Activated naive CD8-positive, alpha-beta T cell treated with anti-CD3 and anti-CD28 coated beads, Interleukin-2, amount 10 ng/mL, durations not matched to agents 7 days and 5 days (primary cell): ENCODE data around the gene PGAP6. TPM values are rescaled to one million over a fixed set of nuclear protein-coding genes. Genes with fewer than 3 reads are reported as not detected.
"Not testable (repeated sequence)": the region's sequence is repeated elsewhere in the genome, so short reads cannot be mapped to it uniquely, and the experiment has no call there.

Experiments used
- ATAC-seq: fragments of 150-1000 bp; cut with Tn5 transposase; one replicate; pipeline ENCODE4 v1.10.0; 2021; ENCODE audit warnings: low read depth, moderate library complexity
- POLR2A ChIA-PET: fragments of 350-600 bp; sonication (Branson Sonifier 250); formaldehyde crosslinking; loops from one replicate; lab custom pipeline; 2021; ENCODE audit warnings: antibody characterized with exemption; lab: Charles Lee
- DNase-seq: peaks from one replicate; pipeline ENCODE4 v3.0.0; 2021
- H3K27ac Mint-ChIP-seq: one replicate; pipeline ENCODE4 v1.8.0; 2022; ENCODE audit warnings: mild to moderate bottlenecking, mixed read lengths
- H3K27me3 Mint-ChIP-seq: one replicate; pipeline ENCODE4 v1.8.0; 2022; ENCODE audit warnings: mild to moderate bottlenecking, moderate library complexity, mixed read lengths
- H3K36me3 Mint-ChIP-seq: one replicate; pipeline ENCODE4 v1.8.0; 2021; ENCODE audit warnings: mild to moderate bottlenecking, mixed read lengths
- H3K4me1 Mint-ChIP-seq: one replicate; pipeline ENCODE4 v1.8.0; 2021; ENCODE audit warnings: mixed read lengths
- H3K4me3 Mint-ChIP-seq: one replicate; pipeline ENCODE4 v1.8.0; 2022; ENCODE audit warnings: mild to moderate bottlenecking, moderate library complexity, mixed read lengths
- H3K9me3 Mint-ChIP-seq: one replicate; pipeline ENCODE4 v1.8.0; 2021; ENCODE audit warnings: mixed read lengths
- total RNA-seq, 2 experiments: library from RNA; stranded (reverse); gene quantifications; one replicate each; pipeline ENCODE4 v1.2.3, GENCODE V29; 2021

The PGAP6 gene, protein sequence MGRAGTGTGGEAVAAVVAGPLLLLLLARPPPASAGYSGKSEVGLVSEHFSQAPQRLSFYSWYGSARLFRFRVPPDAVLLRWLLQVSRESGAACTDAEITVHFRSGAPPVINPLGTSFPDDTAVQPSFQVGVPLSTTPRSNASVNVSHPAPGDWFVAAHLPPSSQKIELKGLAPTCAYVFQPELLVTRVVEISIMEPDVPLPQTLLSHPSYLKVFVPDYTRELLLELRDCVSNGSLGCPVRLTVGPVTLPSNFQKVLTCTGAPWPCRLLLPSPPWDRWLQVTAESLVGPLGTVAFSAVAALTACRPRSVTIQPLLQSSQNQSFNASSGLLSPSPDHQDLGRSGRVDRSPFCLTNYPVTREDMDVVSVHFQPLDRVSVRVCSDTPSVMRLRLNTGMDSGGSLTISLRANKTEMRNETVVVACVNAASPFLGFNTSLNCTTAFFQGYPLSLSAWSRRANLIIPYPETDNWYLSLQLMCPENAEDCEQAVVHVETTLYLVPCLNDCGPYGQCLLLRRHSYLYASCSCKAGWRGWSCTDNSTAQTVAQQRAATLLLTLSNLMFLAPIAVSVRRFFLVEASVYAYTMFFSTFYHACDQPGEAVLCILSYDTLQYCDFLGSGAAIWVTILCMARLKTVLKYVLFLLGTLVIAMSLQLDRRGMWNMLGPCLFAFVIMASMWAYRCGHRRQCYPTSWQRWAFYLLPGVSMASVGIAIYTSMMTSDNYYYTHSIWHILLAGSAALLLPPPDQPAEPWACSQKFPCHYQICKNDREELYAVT
- 10 to 100 TPM; 58.9 to 59.0 TPM for total RNA-seq

DNA sequence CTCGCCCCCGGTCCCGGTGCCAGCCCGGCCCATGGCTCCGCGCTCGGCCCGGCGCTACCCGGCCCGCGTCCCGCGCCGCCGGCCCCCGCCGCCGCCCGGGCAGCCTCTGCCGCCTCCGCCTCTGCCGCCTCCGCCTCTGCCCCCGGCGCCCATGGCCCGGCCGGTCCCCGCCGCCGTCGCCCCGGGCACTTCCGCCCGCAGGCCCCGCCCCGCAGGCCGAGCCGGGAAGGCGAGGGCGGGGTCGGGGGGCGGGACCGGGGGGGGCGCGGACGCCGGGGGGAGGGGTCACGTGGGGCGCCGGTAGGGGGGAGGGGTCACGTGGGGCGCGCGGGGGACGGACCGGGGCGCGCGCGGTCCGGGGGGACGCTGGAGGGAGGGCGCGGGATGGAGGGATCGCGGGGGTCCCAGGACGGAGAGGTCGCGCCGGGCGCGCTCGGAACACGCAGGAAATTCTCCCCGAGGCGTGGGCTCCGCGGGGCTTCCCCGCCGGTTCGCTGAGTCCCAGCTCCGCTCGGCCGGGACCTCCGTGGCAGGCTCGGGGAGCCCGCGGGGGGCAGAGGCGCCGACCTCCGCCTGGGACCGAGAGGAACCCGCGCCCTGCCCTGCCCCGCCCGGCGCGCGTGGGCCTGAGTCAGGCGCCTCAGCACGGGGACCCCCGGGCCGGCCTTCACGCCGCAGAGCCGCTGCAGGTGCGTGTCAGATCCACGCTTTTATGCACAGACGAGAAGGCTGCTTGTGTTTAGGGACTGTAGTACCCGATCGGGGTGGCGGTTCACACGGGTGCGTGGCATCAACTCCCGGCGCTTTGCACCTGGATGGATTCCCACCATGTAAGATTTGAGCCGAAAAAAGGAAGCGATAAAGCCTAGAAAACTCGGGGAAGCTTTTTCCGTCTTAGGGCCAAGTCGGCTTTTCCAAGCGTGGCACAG lies at the start of gene PGAP6:
Gene PGAP6, minus strand, starts transcription at position 190 of the 929 bp plus-strand sequence. Its CDS starts 157 bp downstream, at position 33.
- ATAC-seq (peak; percentile 67), DNase-seq (peak; percentile 82)
- Mint-ChIP-seq H3K27me3 (peaks cover 5% of the 10 kb centered on the region), H3K4me3 (peak within 1 kb of the TSS; percentile 87), H3K4me1 (peaks cover 9% of the 10 kb centered on the region), H3K9me3 (no peaks in the 10 kb centered on the region), H3K36me3 (no peaks in the 10 kb centered on the region), H3K27ac (peak within 1 kb of the TSS; percentile 34)
- POLR2A ChIA-PET: interaction anchor here (1.2 to 4.6 kb wide), 3 partner anchors 10 to 19 kb away, joined by 3 to 27 read pairs (median 14); partner anchors contain the start of genes DECR2 and MRPL28

DNA sequence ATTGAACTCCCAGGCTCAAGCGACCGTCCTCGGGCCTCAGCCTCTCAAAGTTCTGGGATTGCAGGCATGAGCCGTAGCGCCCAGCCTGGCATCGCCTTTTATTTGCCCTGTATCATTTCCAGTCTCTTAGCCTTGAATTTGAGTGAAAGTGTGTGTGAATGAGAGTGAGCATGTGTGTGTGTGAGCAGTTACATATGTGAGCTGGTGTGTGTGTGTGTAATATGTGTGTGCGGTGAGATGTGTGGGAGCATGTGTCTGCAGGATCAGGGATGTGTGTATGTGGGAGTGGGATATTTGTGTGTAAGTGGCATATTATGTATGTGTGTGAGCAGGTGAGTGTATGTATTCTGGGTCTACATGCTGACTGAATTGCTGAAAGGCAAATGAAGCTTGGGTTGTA lies 49.1 kb upstream of the PGAP6 start:
- Mint-ChIP-seq H3K4me1 (peaks cover 18% of the 10 kb centered on the region), H3K9me3 (no peaks in the 10 kb centered on the region), H3K27me3 (peaks cover 2% of the 10 kb centered on the region), H3K27ac (no peak overlapping the region), H3K4me3 (no peak overlapping the region), H3K36me3 (peaks cover 8% of the 10 kb centered on the region)
- ATAC-seq: no peak
- POLR2A ChIA-PET: no interaction called here
- DNase-seq: no peak

DNA sequence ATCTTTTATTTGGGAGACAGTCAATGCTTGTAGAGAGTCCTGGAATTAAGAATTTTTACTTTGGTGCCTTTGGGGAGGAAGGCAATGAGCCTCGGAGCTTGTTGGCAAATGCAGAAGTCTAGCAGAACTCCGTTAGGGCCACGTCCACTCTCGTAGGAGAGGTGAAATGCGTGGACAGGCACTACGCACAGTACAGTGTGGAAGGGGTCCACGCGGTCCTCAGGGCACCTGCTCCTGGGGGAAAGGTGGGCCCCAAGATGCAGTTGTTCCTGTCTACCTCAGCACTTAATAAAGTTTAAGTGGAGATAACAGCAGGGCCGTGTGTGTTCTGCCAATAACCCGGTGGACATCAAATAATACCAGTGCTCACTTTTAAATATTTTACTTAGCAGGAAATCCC lies 45.5 kb upstream of the PGAP6 start:
- Mint-ChIP-seq H3K4me3 (peak overlapping the region; percentile 72), H3K27ac (peak overlapping the region; percentile 30), H3K4me1 (peaks cover 22% of the 10 kb centered on the region), H3K27me3 (peaks cover 14% of the 10 kb centered on the region), H3K36me3 (peaks cover 6% of the 10 kb centered on the region), H3K9me3 (no peaks in the 10 kb centered on the region)
- DNase-seq (no peak), ATAC-seq (no peak)
- POLR2A ChIA-PET: interaction anchor here (0.7 kb wide), 1 partner anchor 12 kb away, joined by 3 read pairs; no protein-coding TSS in a partner anchor

DNA sequence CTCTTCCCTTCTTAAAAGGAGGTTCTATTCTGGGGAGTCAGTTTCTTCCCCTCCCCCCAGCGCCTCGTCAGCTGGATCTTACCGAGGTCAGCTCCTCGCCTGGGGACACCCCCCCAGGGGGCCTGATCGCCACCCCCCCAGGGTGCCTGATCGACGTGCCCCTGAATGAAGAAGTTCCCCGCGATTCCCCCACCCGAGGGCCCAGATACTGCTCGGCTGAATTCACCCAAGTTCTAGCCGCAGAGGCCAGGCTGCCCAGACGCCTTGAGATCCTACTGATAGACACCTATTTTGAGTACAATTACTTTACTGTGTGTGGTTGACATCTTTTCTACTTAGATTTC lies 45.1 kb upstream of the PGAP6 start:
- H3K9me3 Mint-ChIP-seq: no peaks in the 10 kb centered on the region
- ATAC-seq (no peak), DNase-seq (no peak)
- H3K27ac Mint-ChIP-seq: peak overlapping the region; percentile 30
- peaks cover 14% of the 10 kb centered on the region for H3K27me3 Mint-ChIP-seq
- POLR2A ChIA-PET: interaction anchor here (0.9 to 2.4 kb wide), 2 partner anchors 26 to 99 kb away, joined by 3 to 13 read pairs; partner anchors contain the start of gene DECR2
- H3K36me3 Mint-ChIP-seq: peaks cover 6% of the 10 kb centered on the region
- peak overlapping the region; percentile 72 for H3K4me3 Mint-ChIP-seq
- peaks cover 22% of the 10 kb centered on the region for H3K4me1 Mint-ChIP-seq

DNA sequence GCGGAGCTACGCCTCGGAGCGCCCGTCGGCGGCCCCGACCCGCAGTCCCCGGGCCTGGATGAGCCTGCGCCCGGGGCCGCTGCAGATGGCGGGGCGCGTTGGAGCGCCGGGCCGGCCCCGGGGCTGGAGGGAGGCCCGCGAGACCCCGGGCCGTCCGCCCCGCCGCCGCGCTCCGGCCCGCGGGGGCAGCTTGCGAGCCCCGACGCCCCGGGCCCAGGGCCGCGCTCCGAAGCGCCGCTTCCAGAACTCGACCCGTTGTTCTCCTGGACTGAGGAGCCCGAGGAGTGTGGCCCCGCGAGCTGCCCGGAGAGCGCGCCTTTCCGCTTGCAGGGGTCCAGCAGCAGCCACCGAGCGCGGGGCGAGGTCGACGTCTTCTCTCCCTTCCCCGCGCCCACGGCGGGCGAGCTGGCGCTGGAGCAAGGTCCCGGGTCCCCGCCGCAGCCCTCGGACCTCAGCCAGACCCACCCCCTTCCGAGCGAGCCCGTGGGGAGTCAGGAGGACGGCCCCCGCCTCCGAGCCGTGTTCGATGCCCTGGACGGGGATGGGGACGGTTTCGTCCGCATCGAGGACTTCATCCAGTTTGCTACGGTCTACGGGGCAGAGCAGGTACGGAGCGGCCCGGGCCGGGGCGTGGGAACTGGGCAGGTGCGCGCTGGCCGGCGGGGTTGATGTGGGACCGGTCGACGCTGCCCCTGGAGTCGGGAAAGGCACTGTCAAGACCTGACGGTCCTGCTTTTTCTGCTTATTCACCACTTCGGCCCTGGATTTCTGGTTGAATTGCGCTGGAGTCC lies 44.5 kb upstream of the PGAP6 start:
- Mint-ChIP-seq H3K36me3 (peaks cover 6% of the 10 kb centered on the region), H3K27me3 (peaks cover 14% of the 10 kb centered on the region), H3K4me1 (peaks cover 22% of the 10 kb centered on the region), H3K9me3 (no peaks in the 10 kb centered on the region), H3K4me3 (peak overlapping the region; percentile 72), H3K27ac (peak overlapping the region; percentile 30)
- DNase-seq (no peak), ATAC-seq (no peak)
- POLR2A ChIA-PET: interaction anchor here (0.9 to 2.4 kb wide), 2 partner anchors 25 to 100 kb away, joined by 3 to 13 read pairs; partner anchors contain the start of gene DECR2

DNA sequence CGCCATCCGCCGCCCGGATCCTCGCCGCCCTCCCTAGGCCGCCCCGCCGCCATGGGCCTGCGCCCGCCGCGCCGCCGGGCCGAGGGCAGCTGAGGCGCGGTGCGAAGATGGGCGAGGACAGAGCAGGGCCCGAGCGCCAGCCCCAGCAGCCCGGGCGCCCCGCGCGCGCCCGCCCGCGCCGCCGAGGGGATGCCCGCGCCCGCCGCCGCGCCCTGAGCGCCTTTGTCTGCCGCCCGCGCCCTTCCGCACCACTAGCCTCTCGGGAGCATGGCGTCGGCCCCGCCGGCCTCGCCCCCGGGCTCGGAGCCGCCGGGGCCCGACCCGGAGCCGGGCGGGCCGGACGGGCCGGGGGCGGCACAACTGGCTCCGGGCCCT lies 43.9 kb upstream of the PGAP6 start:
- no peak for DNase-seq
- Mint-ChIP-seq H3K4me1 (peaks cover 19% of the 10 kb centered on the region), H3K27me3 (peaks cover 16% of the 10 kb centered on the region), H3K36me3 (peaks cover 4% of the 10 kb centered on the region), H3K9me3 (no peaks in the 10 kb centered on the region), H3K27ac (peak overlapping the region; percentile 76), H3K4me3 (peak overlapping the region; percentile 86)
- POLR2A ChIA-PET: interaction anchor here (0.9 to 2.4 kb wide), 2 partner anchors 25 to 100 kb away, joined by 3 to 13 read pairs; partner anchors contain the start of gene DECR2
- ATAC-seq: peak; percentile 61

DNA sequence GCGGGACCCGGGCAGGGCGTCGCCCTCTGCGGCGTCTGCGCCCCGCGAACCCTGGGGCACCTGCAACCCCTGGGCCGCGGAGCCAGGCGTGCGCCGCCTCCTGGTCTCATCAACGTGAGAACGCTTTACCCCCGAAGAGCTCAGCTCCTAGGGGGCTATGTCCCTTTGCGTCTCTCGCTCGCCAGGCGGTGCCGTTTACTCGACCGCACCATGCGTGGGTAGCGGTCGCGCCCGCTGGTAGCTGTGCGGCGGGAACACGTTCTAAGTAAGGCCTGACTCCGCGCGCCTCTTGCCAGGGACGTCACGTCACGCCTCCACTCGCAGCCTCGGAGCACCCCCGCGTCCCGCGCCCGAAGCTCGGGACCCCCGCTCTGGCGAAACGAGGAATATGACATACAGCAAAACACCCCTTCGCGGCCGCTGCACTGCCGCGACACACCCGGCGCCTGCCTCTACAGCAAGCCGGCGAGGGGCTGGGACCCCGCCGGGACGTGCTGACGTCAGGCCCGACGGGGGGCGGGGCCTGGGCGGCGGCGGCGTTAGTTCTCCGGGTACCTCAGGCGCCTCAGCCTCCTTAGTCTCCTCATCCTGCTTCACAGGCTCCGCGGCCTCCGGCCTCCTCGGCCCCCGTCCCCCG lies 43.4 kb upstream of the PGAP6 start, which contains the start of gene RAB11FIP3:
Gene RAB11FIP3, plus strand, starts transcription at position 568 of the 637 bp plus-strand sequence. CDS start 358 bp downstream, outside the sequence.
- Mint-ChIP-seq H3K27ac (peak within 1 kb of the TSS; percentile 76), H3K36me3 (peaks cover 4% of the 10 kb centered on the region), H3K27me3 (peaks cover 17% of the 10 kb centered on the region), H3K4me1 (peaks cover 19% of the 10 kb centered on the region), H3K4me3 (peak within 1 kb of the TSS; percentile 86), H3K9me3 (no peaks in the 10 kb centered on the region)
- POLR2A ChIA-PET: interaction anchor here (2.4 kb wide), 1 partner anchor 24 kb away, joined by 13 read pairs; the partner anchor contains the start of gene DECR2
- ATAC-seq: peak; percentile 95
- DNase-seq: peak; percentile 94

DNA sequence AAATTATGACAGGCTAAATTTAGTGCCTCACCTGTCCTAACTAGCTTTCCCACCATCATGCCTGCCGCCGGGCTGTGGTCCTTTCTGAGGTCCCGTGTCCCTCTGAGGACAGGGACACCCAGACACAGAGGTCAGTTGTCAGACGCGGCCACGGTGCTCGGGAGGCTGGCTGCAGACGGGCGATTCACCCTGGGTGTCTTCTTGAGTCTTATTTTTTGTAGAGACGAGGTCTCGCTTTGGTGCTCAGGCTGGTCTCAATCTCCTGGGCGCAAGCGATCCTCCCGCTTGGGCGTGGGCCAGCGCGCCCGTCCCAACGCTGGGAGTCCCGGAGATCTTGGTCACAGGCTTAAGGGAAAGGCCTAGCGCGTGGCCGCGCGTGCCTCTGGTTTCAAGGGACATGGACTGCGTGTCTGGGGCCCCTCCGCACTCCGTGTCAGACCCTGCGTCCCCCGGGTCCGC lies 42.9 kb upstream of the PGAP6 start:
- peaks cover 17% of the 10 kb centered on the region for H3K27me3 Mint-ChIP-seq
- peaks cover 4% of the 10 kb centered on the region for H3K36me3 Mint-ChIP-seq
- peak overlapping the region; percentile 75 for H3K4me3 Mint-ChIP-seq
- ATAC-seq (no peak), DNase-seq (no peak)
- H3K9me3 Mint-ChIP-seq: no peaks in the 10 kb centered on the region
- H3K4me1 Mint-ChIP-seq: peaks cover 19% of the 10 kb centered on the region
- POLR2A ChIA-PET: interaction anchor here (2.4 kb wide), 1 partner anchor 24 kb away, joined by 13 read pairs; the partner anchor contains the start of gene DECR2
- H3K27ac Mint-ChIP-seq: no peak overlapping the region

DNA sequence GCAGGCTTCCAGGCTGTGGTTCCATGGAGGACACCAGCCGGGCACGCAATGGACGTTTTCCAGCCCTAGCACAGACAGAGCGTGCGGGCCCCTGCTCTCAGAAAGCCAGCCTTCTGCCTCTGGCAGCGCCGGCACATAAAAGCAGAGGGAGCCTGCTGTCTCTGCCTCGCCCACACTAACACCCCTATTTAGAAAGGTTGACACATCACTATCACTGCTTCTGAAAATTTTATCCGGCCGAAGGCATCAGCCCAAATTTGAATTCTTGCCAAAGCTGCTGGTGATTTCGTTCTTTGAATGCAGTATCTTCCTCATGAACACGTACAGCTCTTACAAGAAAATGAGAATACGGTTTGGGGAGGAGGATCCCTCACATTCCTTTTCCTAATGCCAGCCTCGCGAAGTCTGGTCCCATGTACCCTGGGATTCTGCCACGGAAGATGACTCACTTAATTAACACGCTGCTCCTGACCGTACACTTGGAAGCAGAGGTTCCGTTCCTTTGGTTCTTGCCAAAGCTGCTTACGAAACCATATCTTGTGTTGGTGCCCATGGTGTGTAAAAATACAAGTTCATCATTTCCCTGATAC lies 42.4 kb upstream of the PGAP6 start:
- Mint-ChIP-seq H3K27ac (no peak overlapping the region), H3K9me3 (no peaks in the 10 kb centered on the region), H3K4me3 (peak overlapping the region; percentile 75), H3K4me1 (peaks cover 19% of the 10 kb centered on the region), H3K36me3 (peaks cover 4% of the 10 kb centered on the region), H3K27me3 (peaks cover 17% of the 10 kb centered on the region)
- no peak for DNase-seq
- no peak for ATAC-seq
- POLR2A ChIA-PET: no interaction called here

DNA sequence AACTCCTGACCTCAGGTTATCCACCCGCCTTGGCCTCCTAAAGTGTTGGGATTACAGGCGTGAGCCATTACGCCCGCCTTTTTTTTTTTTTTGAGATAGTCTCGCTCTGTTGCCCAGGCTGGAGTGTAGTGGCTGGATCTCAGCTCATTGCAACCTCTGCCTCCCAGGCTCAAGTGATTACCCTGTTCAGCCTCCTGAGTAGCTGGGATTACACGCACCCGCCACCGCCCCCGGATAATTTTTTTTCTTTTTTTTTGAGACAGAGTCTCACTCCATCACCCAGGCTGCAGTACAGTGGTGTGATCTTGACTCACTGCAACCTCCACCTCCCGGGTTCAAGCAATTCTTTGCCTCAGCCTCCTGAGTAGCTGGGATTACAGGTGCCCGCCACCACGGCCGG lies 40.4 kb upstream of the PGAP6 start:
- ATAC-seq, POLR2A ChIA-PET, H3K36me3 Mint-ChIP-seq, H3K4me3 Mint-ChIP-seq, H3K27ac Mint-ChIP-seq, H3K9me3 Mint-ChIP-seq, DNase-seq: not testable (repeated sequence)
- peaks cover 10% of the 10 kb centered on the region for H3K4me1 Mint-ChIP-seq
- peaks cover 17% of the 10 kb centered on the region for H3K27me3 Mint-ChIP-seq

DNA sequence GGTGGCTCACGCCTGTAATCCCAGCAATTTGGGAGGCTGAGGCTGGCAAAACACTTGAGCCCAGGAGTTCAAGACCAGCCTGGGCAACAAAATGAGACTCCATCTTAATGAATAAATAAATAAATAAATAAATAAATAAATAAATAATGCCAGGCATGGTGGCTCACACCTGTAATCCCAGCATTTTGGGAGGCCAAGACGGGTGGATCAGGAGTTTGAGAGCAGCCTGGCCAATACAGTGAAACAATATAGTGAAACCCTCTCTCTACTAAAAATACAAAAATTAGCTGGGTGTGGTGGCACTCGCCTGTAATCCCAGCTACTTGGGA lies 33.4 kb upstream of the PGAP6 start:
- POLR2A ChIA-PET, H3K9me3 Mint-ChIP-seq, ATAC-seq, H3K4me1 Mint-ChIP-seq, H3K27ac Mint-ChIP-seq, H3K36me3 Mint-ChIP-seq, DNase-seq, H3K27me3 Mint-ChIP-seq, H3K4me3 Mint-ChIP-seq: not testable (repeated sequence)
